Immature natural killer cell (primary cell): ENCODE results near the gene STMN1. TPM values are rescaled to one million over a fixed set of nuclear protein-coding genes. Genes with fewer than 3 reads are reported as not detected.
"Not testable (repeated sequence)": the region's sequence is repeated elsewhere in the genome, so short reads cannot be mapped to it uniquely, and the experiment has no call there.

Experiments used
- DNase-seq, 3 donors: peaks; one replicate each; pipeline ENCODE4 v3.0.0; 2022; ENCODE audit warnings: mixed read lengths in 1 of 3
- H3K27ac Mint-ChIP-seq, 6 donors: one replicate each; pipeline ENCODE4 v1.8.0; 2020; ENCODE audit warnings: mixed read lengths in 6 of 6, mild to moderate bottlenecking in 5 of 6, inconsistent platforms in 4 of 6, moderate library complexity in 3 of 6
- H3K27me3 Mint-ChIP-seq, 3 donors: one replicate each; pipeline ENCODE4 v1.8.0; 2020 to 2021; ENCODE audit warnings: low read depth in 3 of 3, mild to moderate bottlenecking in 3 of 3, mixed read lengths in 3 of 3, moderate library complexity in 3 of 3, inconsistent platforms in 1 of 3
- H3K36me3 Mint-ChIP-seq, 3 donors: one replicate each; pipeline ENCODE4 v1.8.0; 2020; ENCODE audit warnings: mixed read lengths in 3 of 3, inconsistent platforms in 2 of 3, mild to moderate bottlenecking in 2 of 3
- H3K4me1 Mint-ChIP-seq, 2 donors: one replicate each; pipeline ENCODE4 v1.8.0; 2020; ENCODE audit warnings: inconsistent platforms in 2 of 2, mild to moderate bottlenecking in 2 of 2, mixed read lengths in 2 of 2, moderate library complexity in 1 of 2
- H3K4me3 Mint-ChIP-seq, 5 donors: one replicate each; pipeline ENCODE4 v1.8.0; 2020; ENCODE audit warnings: mild to moderate bottlenecking in 5 of 5, mixed read lengths in 5 of 5, inconsistent platforms in 3 of 5, moderate library complexity in 3 of 5
- H3K9me3 Mint-ChIP-seq, 6 donors: one replicate each; pipeline ENCODE4 v1.8.0; 2020; ENCODE audit warnings: mild to moderate bottlenecking in 6 of 6, mixed read lengths in 6 of 6, inconsistent platforms in 4 of 6, moderate library complexity in 3 of 6
- polyA plus RNA-seq, 3 donors: library from polyadenylated mRNA; unstranded; fragments of 300-500 nt; fragmentation: Illumina TruSeq; gene quantifications; one replicate each; pipeline ENCODE4 v1.2.3, GENCODE V29; 2021

Gene STMN1
- polyA plus RNA-seq, result 100 to 1,000 TPM; 135 to 156 (median 138) TPM

DNA sequence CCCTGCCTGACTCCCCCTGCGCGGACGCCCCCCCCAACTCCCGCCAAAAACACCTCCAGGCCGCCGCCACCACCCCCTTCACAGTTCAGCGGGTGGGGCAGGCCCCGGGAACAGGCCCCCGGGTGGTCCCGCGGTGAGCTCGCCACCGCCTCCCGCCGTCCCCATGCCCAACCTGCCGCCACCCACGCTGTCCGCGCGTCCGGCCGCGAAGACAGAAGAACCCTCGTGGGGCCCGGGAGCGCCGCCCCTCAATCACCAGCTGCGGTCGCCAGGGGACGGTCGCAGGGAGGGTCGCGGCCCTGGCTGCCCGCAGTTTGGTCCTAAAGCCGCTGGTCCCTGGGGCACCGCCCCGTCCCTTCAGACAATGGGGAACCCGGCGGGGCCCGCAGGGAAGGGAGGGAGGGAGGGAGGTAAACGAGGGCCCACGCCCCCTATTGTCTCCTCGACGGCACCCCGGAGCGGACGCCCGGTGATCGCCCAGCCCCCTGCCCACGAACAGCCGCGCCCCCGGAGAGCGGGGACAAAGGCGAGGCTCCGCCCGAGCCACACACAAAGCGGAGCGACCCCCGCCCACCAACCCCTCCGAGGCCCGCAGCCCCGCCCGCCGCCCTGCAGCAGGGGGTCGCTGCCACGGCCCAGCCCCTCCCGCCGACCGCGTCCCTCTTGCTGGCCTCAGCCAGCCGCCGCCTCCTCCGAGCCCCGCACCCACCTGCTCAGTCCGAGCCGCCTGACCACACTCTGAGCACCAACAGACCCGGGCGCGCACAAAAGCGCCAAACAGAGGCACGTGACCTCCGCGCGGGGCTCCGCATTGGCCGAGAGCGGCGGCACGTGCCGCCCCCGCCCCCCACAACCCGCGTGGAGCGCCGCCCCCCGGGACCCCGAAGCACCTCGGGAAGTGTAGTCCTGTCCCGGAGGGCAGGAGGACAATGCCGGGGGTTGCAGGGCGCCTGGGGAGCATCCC is at the start of gene STMN1:
Gene STMN1, minus strand, starts transcription at position 740 of the 964 bp plus-strand sequence. CDS start 1,743 bp downstream, outside the sequence.
- H3K27me3 Mint-ChIP-seq, result peaks cover 0 to 8% (median 2%) of the 10 kb centered on the region in 3 donors
- no peaks in the 10 kb centered on the region for H3K9me3 Mint-ChIP-seq
- peaks cover 0 to 3% (median 0%) of the 10 kb centered on the region in 3 donors for H3K36me3 Mint-ChIP-seq
- peak within 1 kb of the TSS; percentile 92 to 98 (median 93) for H3K4me3 Mint-ChIP-seq
- DNase-seq, result peak; percentile 72 to 76 (median 74)
- H3K27ac Mint-ChIP-seq, result peak within 1 kb of the TSS; percentile 83 to 92 (median 88)
- peaks cover 17 to 24% of the 10 kb centered on the region in 2 donors for H3K4me1 Mint-ChIP-seq

DNA sequence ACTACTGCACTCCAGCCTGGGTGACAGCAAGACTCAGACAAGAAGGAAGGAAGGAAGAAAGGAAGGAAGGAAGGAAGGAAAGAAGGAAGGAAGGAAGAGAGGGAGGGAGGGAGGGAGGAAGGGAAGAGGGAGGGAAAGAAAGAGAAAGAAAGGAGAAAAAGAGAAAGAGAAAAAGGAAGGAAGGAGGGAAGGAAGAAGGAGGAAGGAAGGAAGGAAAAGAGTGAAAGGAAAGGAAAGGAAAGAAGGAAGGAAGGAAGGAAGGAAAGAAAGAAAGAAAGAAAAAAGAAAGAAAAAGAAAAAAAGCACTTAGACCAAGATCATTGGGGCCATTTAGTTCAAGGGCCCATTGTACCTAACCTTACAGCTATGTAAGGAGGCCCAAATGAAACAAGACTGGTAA is 49.3 kb upstream of the STMN1 start:
- Mint-ChIP-seq H3K4me1 (peaks cover 14 to 22% of the 10 kb centered on the region in 2 donors), H3K27ac (peak overlapping the region; percentile 25 to 89 (median 69))

DNA sequence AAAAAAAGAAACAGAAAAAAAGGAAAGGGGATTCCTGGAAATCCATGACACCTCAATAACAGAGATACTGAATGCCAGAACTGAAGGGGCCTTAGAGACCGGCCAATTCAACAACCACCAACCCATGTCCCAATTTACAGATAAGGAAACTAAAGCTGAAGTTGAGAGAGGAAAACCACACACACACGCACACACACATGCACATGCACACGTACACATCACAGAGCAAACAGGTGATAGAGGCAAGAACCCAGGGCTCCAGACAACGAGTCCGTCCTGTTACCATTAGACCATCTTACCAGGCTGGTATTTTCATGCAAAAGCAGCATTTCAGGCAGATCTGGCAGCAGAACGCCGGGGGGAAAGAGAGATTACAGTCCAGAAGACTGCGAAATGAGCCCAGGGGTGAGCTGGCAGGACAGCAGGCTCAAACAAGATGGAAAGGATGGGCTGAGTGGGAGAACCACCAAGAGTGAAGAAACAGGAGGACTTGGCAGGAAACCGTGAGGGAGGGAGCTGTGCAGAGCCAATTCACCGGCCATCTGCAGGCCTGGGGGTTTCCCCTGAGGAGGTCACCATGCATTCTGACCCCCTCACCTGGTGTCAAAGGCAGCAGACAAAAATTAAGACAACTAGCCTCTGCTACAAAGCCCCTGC is 48.2 kb upstream of the STMN1 start:
- Mint-ChIP-seq H3K9me3 (no peaks in the 10 kb centered on the region), H3K27me3 (peaks cover 0 to 2% (median 0%) of the 10 kb centered on the region in 3 donors), H3K27ac (peak overlapping the region in 5 of 6 donors; percentile 17 to 89 (median 76)), H3K4me3 (no peak overlapping the region), H3K36me3 (peaks cover 11 to 22% (median 19%) of the 10 kb centered on the region in 3 donors), H3K4me1 (peaks cover 12 to 14% of the 10 kb centered on the region in 2 donors)
- DNase-seq, result no peak

More for the DNA sequence above, 49.3 kb upstream of the STMN1 start:
- Mint-ChIP-seq H3K4me3 (no peak overlapping the region), H3K36me3 (peaks cover 22 to 33% (median 29%) of the 10 kb centered on the region in 3 donors), H3K27me3 (peaks cover 0 to 2% (median 0%) of the 10 kb centered on the region in 3 donors), H3K9me3 (no peaks in the 10 kb centered on the region)
- no peak for DNase-seq

DNA sequence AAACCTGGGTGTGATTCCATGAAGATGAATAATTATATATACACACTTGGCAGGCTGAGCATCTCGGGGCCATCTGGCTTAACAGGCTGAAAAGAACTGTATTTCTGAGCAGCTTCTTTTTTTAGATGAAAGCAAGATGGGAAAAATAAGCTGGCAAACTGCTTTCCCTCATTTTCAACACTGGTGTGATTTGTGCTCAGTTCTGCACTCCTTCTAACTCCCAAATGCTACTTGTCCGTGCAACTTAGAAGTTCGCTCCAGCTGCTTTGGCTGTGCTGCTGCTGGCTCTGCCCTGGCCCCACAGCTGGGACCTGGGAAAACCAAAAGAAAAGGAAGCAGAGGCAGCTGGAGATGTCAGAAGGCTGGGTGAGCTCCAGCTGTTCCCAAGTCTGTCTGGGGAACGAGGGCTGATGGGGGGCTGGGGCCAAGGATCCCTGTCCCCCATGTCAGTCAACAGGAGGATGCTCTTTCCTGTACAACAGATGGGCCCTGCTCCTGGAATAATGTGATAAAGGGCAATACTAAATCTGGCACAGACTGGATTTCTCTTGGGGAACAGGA is 46.7 kb upstream of the STMN1 start:
- no peaks in the 10 kb centered on the region for H3K9me3 Mint-ChIP-seq
- H3K36me3 Mint-ChIP-seq, result peaks cover 5 to 12% (median 10%) of the 10 kb centered on the region in 3 donors
- H3K4me3 Mint-ChIP-seq, result no peak overlapping the region
- peak overlapping the region in 1 of 6 donors; percentile 61 for H3K27ac Mint-ChIP-seq
- DNase-seq, result no peak
- peaks cover 0 to 4% (median 0%) of the 10 kb centered on the region in 3 donors for H3K27me3 Mint-ChIP-seq
- peaks cover 12 to 14% of the 10 kb centered on the region in 2 donors for H3K4me1 Mint-ChIP-seq

DNA sequence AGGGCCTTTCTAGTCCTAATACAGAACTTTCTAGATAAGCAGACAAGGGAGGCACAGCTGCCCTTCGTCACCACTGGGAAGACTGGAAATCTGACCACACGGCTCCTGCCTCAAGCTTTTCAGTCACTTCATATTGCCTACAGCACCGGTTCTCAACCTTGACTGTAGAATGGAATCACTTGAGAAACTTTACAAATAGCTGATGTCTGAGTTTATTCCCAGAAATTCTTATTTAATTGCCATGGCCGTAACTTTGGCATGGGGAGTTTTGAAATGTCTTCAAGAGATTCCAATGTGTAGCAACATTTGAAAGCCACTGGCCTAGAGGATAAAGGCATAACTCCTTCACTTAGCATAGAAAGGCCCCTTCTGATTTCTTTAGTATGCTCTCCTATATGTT is 42.4 kb upstream of the STMN1 start:
- Mint-ChIP-seq H3K27ac (no peak overlapping the region), H3K4me1 (peaks cover 0 to 2% of the 10 kb centered on the region in 2 donors), H3K36me3 (peaks cover 0 to 8% (median 0%) of the 10 kb centered on the region in 3 donors), H3K9me3 (peaks cover 1 to 8% (median 7%) of the 10 kb centered on the region in 6 donors), H3K27me3 (peaks cover 0 to 2% (median 0%) of the 10 kb centered on the region in 3 donors), H3K4me3 (no peak overlapping the region)
- no peak for DNase-seq

DNA sequence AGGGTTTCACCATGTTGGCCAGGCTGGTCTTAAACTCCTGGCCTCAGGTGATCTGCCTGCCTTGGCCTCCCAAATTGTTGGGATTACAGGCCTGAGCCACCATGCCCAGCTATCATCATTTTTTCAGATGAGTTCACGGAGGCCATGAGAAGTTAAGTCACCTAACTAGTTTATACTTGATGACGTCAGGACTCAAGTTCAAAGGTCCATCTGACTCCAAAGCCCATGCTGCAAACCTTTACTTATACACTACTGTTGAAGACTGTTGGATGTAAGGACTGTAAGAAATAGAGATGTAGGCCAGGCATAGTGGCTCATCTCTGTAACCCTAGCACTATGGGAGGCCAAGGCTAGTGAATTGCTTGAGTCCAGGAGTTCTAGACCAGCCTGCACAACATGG is 40.8 kb upstream of the STMN1 start:
- peaks cover 0 to 2% (median 0%) of the 10 kb centered on the region in 3 donors for H3K27me3 Mint-ChIP-seq
- no peak overlapping the region for H3K4me3 Mint-ChIP-seq
- H3K36me3 Mint-ChIP-seq, result peaks cover 4 to 22% (median 8%) of the 10 kb centered on the region in 3 donors
- H3K27ac Mint-ChIP-seq, result no peak overlapping the region
- H3K9me3 Mint-ChIP-seq, result peaks cover 13 to 22% (median 17%) of the 10 kb centered on the region in 6 donors
- H3K4me1 Mint-ChIP-seq, result no peaks in the 10 kb centered on the region
- no peak for DNase-seq

DNA sequence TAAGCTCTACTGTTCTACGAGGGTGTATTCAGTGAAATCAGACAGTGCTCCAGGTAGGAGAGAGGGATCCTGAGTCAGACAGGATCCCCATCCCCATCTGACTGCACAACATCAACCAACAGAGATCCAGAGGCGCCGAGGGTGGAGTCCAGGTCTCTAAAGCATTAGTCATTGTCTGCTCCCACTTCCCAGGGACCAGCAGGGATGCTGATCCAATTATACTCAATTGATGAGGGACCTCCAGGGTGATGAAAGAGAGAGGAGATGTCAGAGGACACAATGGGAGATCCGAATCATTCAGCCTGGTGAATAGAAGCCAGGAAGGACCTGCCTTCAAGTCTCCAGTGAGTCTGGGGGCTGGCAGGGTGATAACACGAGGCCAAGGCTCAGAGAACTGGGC is 39.5 kb upstream of the STMN1 start:
- Mint-ChIP-seq H3K4me1 (no peaks in the 10 kb centered on the region), H3K27me3 (peaks cover 0 to 2% (median 0%) of the 10 kb centered on the region in 3 donors), H3K27ac (no peak overlapping the region), H3K4me3 (no peak overlapping the region), H3K36me3 (peaks cover 4 to 22% (median 8%) of the 10 kb centered on the region in 3 donors), H3K9me3 (peaks cover 13 to 22% (median 17%) of the 10 kb centered on the region in 6 donors)
- DNase-seq, result no peak

DNA sequence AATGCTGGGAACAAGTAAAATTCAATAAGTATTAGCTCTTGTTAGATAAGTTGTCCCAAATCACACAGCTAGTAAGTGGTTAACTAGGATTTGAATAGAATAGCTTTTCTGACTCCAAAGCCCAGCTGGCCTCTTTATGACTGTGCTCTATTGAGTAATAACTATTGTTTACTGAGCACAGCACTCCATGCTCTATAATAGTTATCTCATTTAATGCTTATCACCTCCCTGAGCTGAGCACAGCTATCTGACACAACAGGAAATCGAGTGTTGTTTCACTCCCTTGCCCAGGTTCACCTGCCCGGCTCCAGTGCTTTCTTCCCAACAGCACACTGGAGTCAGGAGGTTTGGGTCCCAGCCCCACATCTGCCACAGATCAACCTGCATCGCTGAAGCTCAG is 38.8 kb upstream of the STMN1 start:
- Mint-ChIP-seq H3K27me3 (peaks cover 0 to 2% (median 1%) of the 10 kb centered on the region in 3 donors), H3K4me3 (no peak overlapping the region), H3K4me1 (no peaks in the 10 kb centered on the region), H3K9me3 (peaks cover 13 to 22% (median 17%) of the 10 kb centered on the region in 6 donors), H3K36me3 (peaks cover 4 to 22% (median 8%) of the 10 kb centered on the region in 3 donors), H3K27ac (no peak overlapping the region)
- no peak for DNase-seq

DNA sequence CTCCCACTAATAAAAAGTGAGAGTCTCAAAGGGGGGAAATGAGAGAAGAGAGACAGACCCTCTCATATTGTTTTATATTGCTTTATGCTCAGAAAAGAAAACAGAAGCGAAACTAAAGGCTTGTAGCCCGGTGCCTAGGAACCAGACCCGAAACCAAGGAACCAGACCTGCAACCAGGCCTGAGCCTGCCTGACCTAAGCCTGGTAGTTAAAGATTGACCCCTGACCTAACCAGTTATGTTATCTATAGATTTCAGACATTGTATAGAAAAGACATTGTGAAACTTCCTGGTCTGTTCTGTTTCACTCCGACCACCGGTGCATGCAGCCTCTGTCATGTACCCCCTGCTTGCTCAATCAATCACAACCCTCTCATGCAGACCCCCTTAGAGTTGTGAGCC is 37.3 kb upstream of the STMN1 start:
- Mint-ChIP-seq H3K36me3 (peaks cover 4 to 22% (median 8%) of the 10 kb centered on the region in 3 donors), H3K9me3 (peaks cover 13 to 22% (median 17%) of the 10 kb centered on the region in 6 donors)
- not testable (repeated sequence) for H3K4me1 Mint-ChIP-seq, H3K4me3 Mint-ChIP-seq, DNase-seq, H3K27ac Mint-ChIP-seq, H3K27me3 Mint-ChIP-seq

DNA sequence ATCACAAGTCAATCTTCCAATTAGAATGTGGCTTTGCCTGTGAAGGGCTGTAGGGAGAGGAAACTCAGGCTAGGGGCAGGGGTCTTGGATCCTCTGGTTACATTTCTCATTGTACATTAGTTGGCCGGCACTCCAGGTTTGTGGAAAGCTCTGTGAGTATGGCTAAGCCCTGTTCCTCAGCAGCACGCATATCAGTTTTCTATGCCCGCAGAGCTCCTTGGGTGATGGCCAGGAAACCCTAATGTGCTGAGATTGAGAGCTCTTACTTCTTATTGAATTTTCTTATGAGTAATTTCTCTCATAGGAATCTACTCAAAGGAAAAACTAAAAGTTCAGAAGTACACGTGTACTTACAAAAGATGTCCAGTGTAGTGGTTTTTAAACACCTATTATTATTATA is 30.7 kb upstream of the STMN1 start:
- H3K4me3 Mint-ChIP-seq, result no peak overlapping the region
- peaks cover 0 to 2% of the 10 kb centered on the region in 2 donors for H3K4me1 Mint-ChIP-seq
- no peak for DNase-seq
- H3K9me3 Mint-ChIP-seq, result no peaks in the 10 kb centered on the region
- H3K27ac Mint-ChIP-seq, result no peak overlapping the region
- H3K27me3 Mint-ChIP-seq, result peaks cover 0 to 1% (median 0%) of the 10 kb centered on the region in 3 donors
- H3K36me3 Mint-ChIP-seq, result no peaks in the 10 kb centered on the region

DNA sequence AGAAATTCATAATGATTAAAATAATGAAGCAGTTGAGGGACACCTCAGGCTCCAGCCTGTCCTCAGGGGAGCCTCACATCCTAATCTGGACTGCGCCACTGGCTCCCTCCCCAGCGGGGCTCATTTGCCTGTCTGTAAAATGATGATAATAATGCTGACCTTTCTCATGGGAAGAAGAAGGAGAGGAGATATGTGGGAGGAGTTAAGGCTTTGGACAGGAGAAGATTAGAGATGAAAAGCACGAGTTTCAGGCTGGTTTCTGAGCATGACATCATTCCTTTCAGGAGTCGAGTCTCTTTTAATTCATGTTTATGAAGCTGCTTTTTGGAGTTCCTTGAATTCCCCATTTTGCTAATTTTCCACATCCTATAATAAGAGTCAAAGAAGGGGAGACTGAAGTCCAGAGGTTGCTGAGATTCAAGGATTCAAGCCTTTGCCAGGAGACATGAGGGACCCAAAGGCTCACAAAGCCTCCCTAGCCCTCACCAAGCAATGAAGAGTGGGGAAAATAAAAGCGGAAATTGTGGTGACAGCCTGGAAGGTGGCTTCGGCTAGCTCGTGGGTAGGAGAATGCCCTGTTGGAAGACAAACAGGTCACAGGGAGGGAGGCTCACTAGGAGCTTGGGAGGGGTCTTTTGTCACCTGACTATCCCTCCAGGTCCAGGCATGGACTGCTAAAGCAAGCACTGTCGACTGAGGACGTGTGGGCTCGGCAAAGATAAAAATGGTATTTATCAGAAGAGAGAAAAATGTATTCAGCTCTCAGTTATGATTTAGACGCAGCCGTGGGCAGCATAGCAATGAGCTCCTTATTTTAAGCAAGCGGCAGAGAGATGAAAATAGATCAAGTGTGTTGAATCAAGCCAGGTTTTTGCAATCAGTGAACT is 27.5 kb upstream of the STMN1 start:
- H3K27me3 Mint-ChIP-seq, result peaks cover 0 to 4% (median 2%) of the 10 kb centered on the region in 3 donors
- peaks cover 0 to 2% of the 10 kb centered on the region in 2 donors for H3K4me1 Mint-ChIP-seq
- H3K36me3 Mint-ChIP-seq, result no peaks in the 10 kb centered on the region
- no peaks in the 10 kb centered on the region for H3K9me3 Mint-ChIP-seq
- no peak for DNase-seq
- no peak overlapping the region for H3K27ac Mint-ChIP-seq
- no peak overlapping the region for H3K4me3 Mint-ChIP-seq

DNA sequence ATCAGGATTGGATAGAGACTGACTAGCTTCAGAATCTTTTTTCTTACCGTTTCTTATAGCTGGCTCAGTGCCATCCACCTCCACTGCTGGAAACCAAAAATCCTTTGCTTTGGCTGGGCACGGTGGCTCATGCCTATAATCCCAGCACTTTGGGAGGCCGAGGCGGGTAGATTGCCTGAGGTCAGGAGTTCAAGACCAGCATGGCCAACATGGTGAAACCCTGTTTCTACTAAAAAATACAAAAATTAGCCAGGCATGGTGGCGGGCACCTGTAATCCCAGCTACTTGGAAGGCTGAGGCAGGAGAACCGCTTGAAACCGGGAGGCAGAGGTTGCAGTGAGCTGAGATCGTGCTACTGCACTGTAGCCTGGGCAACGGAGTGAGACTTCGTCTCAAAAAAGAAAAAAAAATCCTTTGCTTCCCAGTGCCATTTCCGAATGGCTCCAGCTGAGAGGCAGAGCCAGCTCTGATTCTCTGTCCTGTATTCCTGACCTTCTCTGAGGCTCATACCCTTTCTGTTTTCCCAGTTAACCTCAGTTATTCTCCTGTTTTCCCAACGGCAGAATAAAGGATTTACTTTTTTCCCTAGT is 26.7 kb upstream of the STMN1 start:
- H3K4me3 Mint-ChIP-seq, H3K27ac Mint-ChIP-seq, H3K36me3 Mint-ChIP-seq, H3K4me1 Mint-ChIP-seq, H3K9me3 Mint-ChIP-seq, DNase-seq, H3K27me3 Mint-ChIP-seq: not testable (repeated sequence)
